ENCODE results near the gene ZNF677.
"Not testable (repeated sequence)": the region's sequence is repeated elsewhere in the genome, so short reads cannot be mapped to it uniquely, and the experiment has no call there.

Gene ZNF677

GRCh38 chr19:53190253-53190652 lies 64.4 kb downstream of the ZNF677 start:
- Histone ChIP-seq H3K27me3 (ENCODE audit: control insufficient read depth, insufficient read depth, low read length) (peaks cover 11% of the 10 kb centered on the region), H3K9me3 (ENCODE audit: control insufficient read depth, low read depth, low read length) (no peaks in the 10 kb centered on the region), H3K9ac (ENCODE audit: low read length) (no peak overlapping the region)

GRCh38 chr19:53189691-53190198 lies 64.9 kb downstream of the ZNF677 start:
- H3K4me3 ChIP-seq (ENCODE audit: low read length); H3K9ac ChIP-seq (ENCODE audit: low read length); H3K36me3 ChIP-seq (ENCODE audit: control insufficient read depth, low read depth, low read length); H3K4me1 ChIP-seq (ENCODE audit: control insufficient read depth, low read depth, low read length); H3K27ac ChIP-seq (ENCODE audit: low read length); H3K9me3 ChIP-seq (ENCODE audit: control insufficient read depth, low read depth, low read length): not testable (repeated sequence)
- peaks cover 11% of the 10 kb centered on the region for H3K27me3 ChIP-seq (ENCODE audit: control insufficient read depth, insufficient read depth, low read length)

More at GRCh38 chr19:53190253-53190652, 64.4 kb downstream of the ZNF677 start:
- Histone ChIP-seq H3K4me1 (ENCODE audit: control insufficient read depth, low read depth, low read length) (no peaks in the 10 kb centered on the region), H3K36me3 (ENCODE audit: control insufficient read depth, low read depth, low read length) (no peaks in the 10 kb centered on the region), H3K4me3 (ENCODE audit: low read length) (no peak overlapping the region), H3K27ac (ENCODE audit: low read length) (no peak overlapping the region)
